ENCODE data around the gene PSPH.

DNA sequence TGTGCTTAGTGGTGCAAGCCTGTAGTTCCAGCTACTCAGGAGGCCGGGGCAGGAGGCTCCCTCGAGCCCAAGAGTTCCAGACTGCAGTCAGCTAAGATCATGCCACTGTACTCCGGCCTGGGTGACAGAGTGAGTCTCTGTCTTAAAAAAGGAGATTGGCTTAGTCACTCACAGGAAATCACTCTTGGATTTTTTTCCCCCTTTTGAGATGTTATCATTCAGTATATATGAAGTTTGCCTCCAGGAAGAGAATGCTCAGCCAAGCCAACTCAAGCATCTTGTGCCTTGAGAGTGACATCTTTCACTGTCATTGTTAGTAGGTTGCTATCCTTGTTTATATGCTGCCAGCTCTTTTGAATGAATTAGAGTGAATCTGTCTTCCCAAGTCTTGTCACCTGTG, 58.9 kb downstream of the PSPH start:
- TF ChIP-seq, protein P1, sequence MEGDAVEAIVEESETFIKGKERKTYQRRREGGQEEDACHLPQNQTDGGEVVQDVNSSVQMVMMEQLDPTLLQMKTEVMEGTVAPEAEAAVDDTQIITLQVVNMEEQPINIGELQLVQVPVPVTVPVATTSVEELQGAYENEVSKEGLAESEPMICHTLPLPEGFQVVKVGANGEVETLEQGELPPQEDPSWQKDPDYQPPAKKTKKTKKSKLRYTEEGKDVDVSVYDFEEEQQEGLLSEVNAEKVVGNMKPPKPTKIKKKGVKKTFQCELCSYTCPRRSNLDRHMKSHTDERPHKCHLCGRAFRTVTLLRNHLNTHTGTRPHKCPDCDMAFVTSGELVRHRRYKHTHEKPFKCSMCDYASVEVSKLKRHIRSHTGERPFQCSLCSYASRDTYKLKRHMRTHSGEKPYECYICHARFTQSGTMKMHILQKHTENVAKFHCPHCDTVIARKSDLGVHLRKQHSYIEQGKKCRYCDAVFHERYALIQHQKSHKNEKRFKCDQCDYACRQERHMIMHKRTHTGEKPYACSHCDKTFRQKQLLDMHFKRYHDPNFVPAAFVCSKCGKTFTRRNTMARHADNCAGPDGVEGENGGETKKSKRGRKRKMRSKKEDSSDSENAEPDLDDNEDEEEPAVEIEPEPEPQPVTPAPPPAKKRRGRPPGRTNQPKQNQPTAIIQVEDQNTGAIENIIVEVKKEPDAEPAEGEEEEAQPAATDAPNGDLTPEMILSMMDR (IDR thresholded peaks at IDR 0.05), result no peak
- no peak for TF ChIP-seq POLR2A (IDR thresholded peaks at IDR 0.05)
